IgD-negative memory B cell (primary cell): ENCODE data around the gene ZNF146. TPM values are rescaled to one million over a fixed set of nuclear protein-coding genes. Genes with fewer than 3 reads are reported as not detected.
"Not testable (repeated sequence)": the region's sequence is repeated elsewhere in the genome, so short reads cannot be mapped to it uniquely, and the experiment has no call there.

Source experiments
- H3K27ac Mint-ChIP-seq, 3 donors: one replicate each; pipeline ENCODE4 v1.8.0; 2020 to 2022; ENCODE audit warnings: mild to moderate bottlenecking in 3 of 3, mixed read lengths in 3 of 3, moderate library complexity in 1 of 3
- H3K27me3 Mint-ChIP-seq: one replicate; pipeline ENCODE4 v1.8.0; 2021; ENCODE audit warnings: mixed read lengths
- H3K36me3 Mint-ChIP-seq: one replicate; pipeline ENCODE4 v1.8.0; 2020; ENCODE audit warnings: mild to moderate bottlenecking, mixed read lengths
- H3K4me1 Mint-ChIP-seq, 3 donors: one replicate each; pipeline ENCODE4 v1.8.0; 2020 to 2022; ENCODE audit warnings: mixed read lengths in 3 of 3, mild to moderate bottlenecking in 1 of 3
- H3K4me3 Mint-ChIP-seq, 4 donors: one replicate each; pipeline ENCODE4 v1.8.0; 2020 to 2022; ENCODE audit warnings: mild to moderate bottlenecking in 4 of 4, mixed read lengths in 4 of 4, moderate library complexity in 3 of 4
- H3K9me3 Mint-ChIP-seq, 3 donors: one replicate each; pipeline ENCODE4 v1.8.0; 2020 to 2021; ENCODE audit warnings: mixed read lengths in 3 of 3, mild to moderate bottlenecking in 1 of 3
- polyA plus RNA-seq: library from polyadenylated mRNA; unstranded; fragments of 300-500 nt; fragmentation: Illumina TruSeq; gene quantifications from one replicate; pipeline ENCODE4 v1.2.3, GENCODE V29; 2021

ZNF146 gene
- polyA plus RNA-seq, 1 donor from 2014 or later, result 69.0 TPM

GRCh38 chr19:36212895-36213294 is 2.0 kb upstream of the ZNF146 start:
- Mint-ChIP-seq H3K9me3 (no peaks in the 10 kb centered on the region), H3K4me1 (peaks cover 3 to 11% (median 10%) of the 10 kb centered on the region in 3 donors), H3K4me3 (peak overlapping the region in 2 of 4 donors; percentile 16 to 37), H3K27ac (peak overlapping the region in 1 of 3 donors; percentile 71), H3K27me3 (no peaks in the 10 kb centered on the region), H3K36me3 (peaks cover 4% of the 10 kb centered on the region)

GRCh38 chr19:36215276-36216123 is 594 bp downstream of the ZNF146 start:
- Mint-ChIP-seq H3K4me3 (no peak overlapping the region), H3K9me3 (no peaks in the 10 kb centered on the region), H3K4me1 (peaks cover 9 to 20% (median 15%) of the 10 kb centered on the region in 3 donors), H3K27ac (no peak overlapping the region), H3K27me3 (no peaks in the 10 kb centered on the region), H3K36me3 (peaks cover 12% of the 10 kb centered on the region)

- peaks cover 29% of the 10 kb centered on the region for H3K36me3 Mint-ChIP-seq
- H3K4me1 Mint-ChIP-seq, result peaks cover 30 to 34% (median 30%) of the 10 kb centered on the region in 3 donors
- H3K9me3 Mint-ChIP-seq, result no peaks in the 10 kb centered on the region
- H3K27me3 Mint-ChIP-seq, result no peaks in the 10 kb centered on the region
- peak overlapping the region in 1 of 3 donors; percentile 31 for H3K27ac Mint-ChIP-seq
- H3K4me3 Mint-ChIP-seq, result peak overlapping the region in 2 of 4 donors; percentile 38 to 53
Measured at GRCh38 chr19:36221474-36221873, 6.6 kb downstream of the ZNF146 start.

GRCh38 chr19:36222503-36222902 is 7.6 kb downstream of the ZNF146 start:
- Mint-ChIP-seq H3K36me3 (peaks cover 30% of the 10 kb centered on the region), H3K27ac (no peak overlapping the region), H3K27me3 (no peaks in the 10 kb centered on the region), H3K9me3 (no peaks in the 10 kb centered on the region), H3K4me1 (peaks cover 25 to 31% (median 30%) of the 10 kb centered on the region in 3 donors), H3K4me3 (peak overlapping the region in 1 of 4 donors; percentile 43)

GRCh38 chr19:36225219-36225892 is 10.4 kb downstream of the ZNF146 start:
- Mint-ChIP-seq H3K27me3 (no peaks in the 10 kb centered on the region), H3K4me3 (no peak overlapping the region), H3K27ac (no peak overlapping the region), H3K4me1 (peaks cover 19 to 22% (median 19%) of the 10 kb centered on the region in 3 donors), H3K9me3 (peaks cover under 1 to 3% (median 2%) of the 10 kb centered on the region in 3 donors), H3K36me3 (peaks cover 39% of the 10 kb centered on the region)

- not testable (repeated sequence) for H3K27ac Mint-ChIP-seq, H3K27me3 Mint-ChIP-seq, H3K4me3 Mint-ChIP-seq, H3K4me1 Mint-ChIP-seq
- H3K36me3 Mint-ChIP-seq, result peaks cover 57% of the 10 kb centered on the region
- H3K9me3 Mint-ChIP-seq, result peaks cover 8 to 30% (median 30%) of the 10 kb centered on the region in 3 donors
Measured at GRCh38 chr19:36233626-36234025, 18.7 kb downstream of the ZNF146 start.

GRCh38 chr19:36236304-36236945 is 21.5 kb downstream of the ZNF146 start:
- Mint-ChIP-seq H3K4me1 (no peaks in the 10 kb centered on the region), H3K27ac (no peak overlapping the region), H3K36me3 (peaks cover 46% of the 10 kb centered on the region), H3K27me3 (no peaks in the 10 kb centered on the region), H3K9me3 (peaks cover 11 to 32% (median 31%) of the 10 kb centered on the region in 3 donors), H3K4me3 (no peak overlapping the region)

- Mint-ChIP-seq H3K36me3 (peaks cover 46% of the 10 kb centered on the region), H3K27ac (no peak overlapping the region), H3K27me3 (no peaks in the 10 kb centered on the region), H3K9me3 (peaks cover 11 to 35% (median 31%) of the 10 kb centered on the region in 3 donors), H3K4me3 (no peak overlapping the region), H3K4me1 (no peaks in the 10 kb centered on the region)
Measured at GRCh38 chr19:36236946-36237310, 22.0 kb downstream of the ZNF146 start.

GRCh38 chr19:36244066-36244465 is 29.2 kb downstream of the ZNF146 start:
- peaks cover 6% of the 10 kb centered on the region for H3K36me3 Mint-ChIP-seq
- H3K27me3 Mint-ChIP-seq, result peaks cover 3% of the 10 kb centered on the region
- H3K9me3 Mint-ChIP-seq, result peaks cover 6 to 30% (median 25%) of the 10 kb centered on the region in 3 donors

GRCh38 chr19:36245210-36246005 is 30.5 kb downstream of the ZNF146 start:
- Mint-ChIP-seq H3K4me1 (peaks cover 2 to 3% (median 2%) of the 10 kb centered on the region in 3 donors), H3K9me3 (peaks cover 2 to 27% (median 19%) of the 10 kb centered on the region in 3 donors), H3K4me3 (peak overlapping the region in 1 of 4 donors; percentile 60), H3K27ac (no peak overlapping the region), H3K36me3 (no peaks in the 10 kb centered on the region), H3K27me3 (peaks cover 3% of the 10 kb centered on the region)

More at GRCh38 chr19:36244066-36244465, 29.2 kb downstream of the ZNF146 start:
- Mint-ChIP-seq H3K4me1 (peaks cover 2 to 3% (median 2%) of the 10 kb centered on the region in 3 donors), H3K4me3 (no peak overlapping the region), H3K27ac (no peak overlapping the region)

- H3K4me1 Mint-ChIP-seq, result peaks cover 2 to 3% (median 2%) of the 10 kb centered on the region in 3 donors
- H3K4me3 Mint-ChIP-seq, result peak overlapping the region; percentile 52 to 60 (median 58)
- H3K36me3 Mint-ChIP-seq, result no peaks in the 10 kb centered on the region
- H3K9me3 Mint-ChIP-seq, result peaks cover 2 to 27% (median 19%) of the 10 kb centered on the region in 3 donors
- H3K27me3 Mint-ChIP-seq, result peaks cover 3% of the 10 kb centered on the region
- H3K27ac Mint-ChIP-seq, result peak overlapping the region in 1 of 3 donors; percentile 73
Measured at GRCh38 chr19:36246006-36246481, 31.1 kb downstream of the ZNF146 start.

GRCh38 chr19:36252047-36252446 is 37.1 kb downstream of the ZNF146 start:
- Mint-ChIP-seq H3K27ac (no peak overlapping the region), H3K27me3 (no peaks in the 10 kb centered on the region), H3K4me1 (peaks cover 0 to 4% (median 0%) of the 10 kb centered on the region in 3 donors), H3K36me3 (peaks cover 5% of the 10 kb centered on the region), H3K4me3 (no peak overlapping the region), H3K9me3 (peaks cover 0 to 13% (median 8%) of the 10 kb centered on the region in 3 donors)

- H3K9me3 Mint-ChIP-seq, result peaks cover 0 to 6% (median 2%) of the 10 kb centered on the region in 3 donors
- no peak overlapping the region for H3K27ac Mint-ChIP-seq
- H3K4me1 Mint-ChIP-seq, result peaks cover 0 to 4% (median 0%) of the 10 kb centered on the region in 3 donors
- H3K27me3 Mint-ChIP-seq, result no peaks in the 10 kb centered on the region
- no peak overlapping the region for H3K4me3 Mint-ChIP-seq
- peaks cover 5% of the 10 kb centered on the region for H3K36me3 Mint-ChIP-seq
Measured at GRCh38 chr19:36254848-36255247, 39.9 kb downstream of the ZNF146 start.

- H3K4me1 Mint-ChIP-seq, result peaks cover 0 to 4% (median 0%) of the 10 kb centered on the region in 3 donors
- peaks cover 0 to 6% (median 0%) of the 10 kb centered on the region in 3 donors for H3K9me3 Mint-ChIP-seq
- H3K27ac Mint-ChIP-seq, result no peak overlapping the region
- H3K4me3 Mint-ChIP-seq, result no peak overlapping the region
- H3K27me3 Mint-ChIP-seq, result no peaks in the 10 kb centered on the region
- H3K36me3 Mint-ChIP-seq, result peaks cover 5% of the 10 kb centered on the region
Measured at GRCh38 chr19:36255316-36255715, 40.4 kb downstream of the ZNF146 start.
